Mesendoderm (in vitro differentiated cells): Measurements from ENCODE around the gene DNAH5.

Experiments used
- DNase-seq: peaks from one replicate; pipeline ENCODE4 v3.0.0; 2013
- H2AK5ac ChIP-seq: 2 replicates; pipeline ENCODE4 v1.6.1; 2013; ENCODE audit warnings: low read length, inconsistent platforms
- H2BK120ac ChIP-seq: 2 replicates; pipeline ENCODE4 v1.6.1; 2013; ENCODE audit warnings: low read depth, mild to moderate bottlenecking, low read length, moderate library complexity, mixed read lengths
- H2BK15ac ChIP-seq: replicated peaks from 2 replicates; pipeline ENCODE4 v1.6.1; 2013; ENCODE audit warnings: low read depth, mild to moderate bottlenecking, moderate library complexity
- H2BK5ac ChIP-seq: 2 replicates; pipeline ENCODE4 v1.6.1; 2013; ENCODE audit warnings: low read length, inconsistent platforms
- H3K18ac ChIP-seq: 2 replicates; pipeline ENCODE4 v1.6.1; 2013; ENCODE audit warnings: mild to moderate bottlenecking, low read length, mixed read lengths
- H3K23ac ChIP-seq: one replicate; pipeline ENCODE4 v1.6.1; 2013; ENCODE audit warnings: low read length
- H3K27ac ChIP-seq: 2 replicates; pipeline ENCODE4 v1.5.1; 2013; ENCODE audit warnings: low read depth, mild to moderate bottlenecking, inconsistent platforms, low read length, moderate library complexity
- H3K27me3 ChIP-seq: 2 replicates; pipeline ENCODE4 v1.6.1; 2013; ENCODE audit warnings: low read length, control low read depth, mild to moderate bottlenecking, inconsistent platforms; ENCODE audit not compliant: insufficient read depth, poor library complexity
- H3K36me3 ChIP-seq: 2 replicates; pipeline ENCODE4 v1.6.1; 2013; ENCODE audit warnings: low read length, inconsistent platforms; ENCODE audit not compliant: control insufficient read depth, insufficient read depth
- H3K4ac ChIP-seq: one replicate; pipeline ENCODE4 v1.6.1; 2013; ENCODE audit warnings: low read depth, mild to moderate bottlenecking, low read length, moderate library complexity
- H3K4me1 ChIP-seq: 2 replicates; pipeline ENCODE4 v1.6.1; 2013; ENCODE audit warnings: low read depth, low read length, inconsistent platforms; ENCODE audit not compliant: control insufficient read depth
- H3K4me2 ChIP-seq: 2 replicates; pipeline ENCODE4 v1.6.1; 2013; ENCODE audit warnings: low read length
- H3K4me3 ChIP-seq: 2 replicates; pipeline ENCODE4 v1.5.1; 2013; ENCODE audit warnings: mild to moderate bottlenecking, low read length
- H3K56ac ChIP-seq: one replicate; pipeline ENCODE4 v1.6.1; 2013; ENCODE audit warnings: low read length
- H3K79me1 ChIP-seq: 2 replicates; pipeline ENCODE4 v1.6.1; 2013; ENCODE audit warnings: low read length, inconsistent platforms
- H3K79me2 ChIP-seq: 2 replicates; pipeline ENCODE4 v1.6.1; 2013; ENCODE audit warnings: mild to moderate bottlenecking, low read length; ENCODE audit not compliant: control insufficient read depth, insufficient read depth
- H3K9ac ChIP-seq: 2 replicates; pipeline ENCODE4 v1.6.1; 2013; ENCODE audit warnings: low read length, inconsistent platforms
- H4K5ac ChIP-seq: one replicate; pipeline ENCODE4 v1.6.1; 2013; ENCODE audit warnings: low read length
- H4K8ac ChIP-seq: one replicate; pipeline ENCODE4 v1.6.1; 2013; ENCODE audit warnings: low read depth, mild to moderate bottlenecking, control low read depth, low read length, moderate library complexity
- whole genome bisulfite sequencing: extraction: QIAGEN DNeasy Blood & Tissue Kit; methylation state at CpG from one replicate; pipeline ENCODE4 v1.1.7; 2013; ENCODE audit warnings: low lambda C conversion rate, missing lambda C conversion rate; ENCODE audit not compliant: insufficient coverage; ENCODE audit errors: extremely low coverage; 5-methylcytosine and 5-hydroxymethylcytosine counted together

DNAH5 gene

DNA sequence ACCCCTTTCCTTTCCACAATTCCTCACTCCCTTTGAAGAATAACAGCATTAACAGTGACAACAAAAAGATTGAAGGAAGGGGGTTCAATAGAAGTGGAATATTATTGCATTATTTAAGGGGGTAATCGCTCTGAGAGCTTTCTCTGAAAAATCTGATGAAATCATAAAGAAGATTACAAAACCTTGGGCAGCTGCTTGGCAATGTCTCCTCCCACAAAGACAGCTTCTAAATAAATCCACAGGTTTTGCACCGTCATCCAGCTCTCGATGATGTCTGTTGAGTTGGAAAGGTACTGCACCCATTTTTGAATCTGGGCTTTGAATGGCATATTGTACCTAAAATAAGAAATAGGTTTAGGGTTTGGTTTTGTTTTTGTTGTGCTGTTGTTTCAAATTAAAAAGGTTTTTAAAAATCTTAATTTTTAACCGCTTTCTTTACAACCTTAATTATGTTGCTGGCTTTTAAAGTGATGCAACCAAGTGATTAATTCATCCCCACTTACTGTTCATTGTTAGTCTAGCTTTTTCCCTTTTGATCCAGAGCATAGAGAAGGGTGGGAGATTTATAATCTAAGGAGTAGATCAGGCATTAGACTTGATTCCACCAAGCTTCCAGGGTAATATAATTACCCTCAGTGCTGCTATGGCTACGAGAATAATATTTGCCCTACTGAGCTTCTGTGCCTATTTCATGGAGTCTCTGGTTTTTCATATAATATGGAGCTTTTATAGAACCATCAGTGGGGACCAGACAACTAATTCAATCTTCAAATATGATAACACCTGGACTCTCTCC, 85.0 kb downstream of the DNAH5 start:
- Histone ChIP-seq H3K27ac (no peak overlapping the region), H3K27me3 (no peaks in the 10 kb centered on the region), H4K5ac (no peak overlapping the region), H3K79me1 (no peaks in the 10 kb centered on the region), H3K9ac (no peak overlapping the region), H2BK5ac (no peak overlapping the region), H3K4me2 (no peak overlapping the region), H3K4me3 (no peak overlapping the region), H4K8ac (no peak overlapping the region), H3K4me1 (no peaks in the 10 kb centered on the region), H2AK5ac (no peak overlapping the region), H3K36me3 (no peaks in the 10 kb centered on the region), H3K4ac (no peak overlapping the region), H3K23ac (no peak overlapping the region), H3K18ac (no peak overlapping the region), H3K79me2 (no peaks in the 10 kb centered on the region), H3K56ac (no peak overlapping the region), H2BK120ac (no peak overlapping the region), H2BK15ac (no peak overlapping the region)
- WGBS: no CpG with 5 or more reads among the region's 5 CpGs
- DNase-seq: peak; percentile 22

- peak; percentile 38 for DNase-seq
- no peak overlapping the region for H3K56ac ChIP-seq
- no CpG with 5 or more reads among the region's 6 CpGs for WGBS
- H3K4me1 ChIP-seq: no peaks in the 10 kb centered on the region
- no peak overlapping the region for H2BK15ac ChIP-seq
- H3K18ac ChIP-seq: no peak overlapping the region
- H3K4me3 ChIP-seq: no peak overlapping the region
- H3K4me2 ChIP-seq: no peak overlapping the region
- H3K9ac ChIP-seq: no peak overlapping the region
- no peak overlapping the region for H3K27ac ChIP-seq
- no peak overlapping the region for H2BK120ac ChIP-seq
- no peak overlapping the region for H2AK5ac ChIP-seq
- H2BK5ac ChIP-seq: no peak overlapping the region
- H3K36me3 ChIP-seq: no peaks in the 10 kb centered on the region
- no peak overlapping the region for H3K4ac ChIP-seq
- H4K8ac ChIP-seq: no peak overlapping the region
- H4K5ac ChIP-seq: no peak overlapping the region
- H3K23ac ChIP-seq: no peak overlapping the region
- H3K79me1 ChIP-seq: no peaks in the 10 kb centered on the region
- H3K27me3 ChIP-seq: no peaks in the 10 kb centered on the region
- no peaks in the 10 kb centered on the region for H3K79me2 ChIP-seq
Measured at GRCh38 chr5:13843175-13843846, 101.2 kb downstream of the DNAH5 start.

GRCh38 chr5:13833440-13833839, 111.0 kb downstream of the DNAH5 start:
- Histone ChIP-seq H3K27me3 (no peaks in the 10 kb centered on the region), H3K79me2 (no peaks in the 10 kb centered on the region), H4K5ac (no peak overlapping the region), H3K9ac (no peak overlapping the region), H3K18ac (no peak overlapping the region), H3K4me2 (no peak overlapping the region), H3K79me1 (no peaks in the 10 kb centered on the region), H3K36me3 (no peaks in the 10 kb centered on the region), H3K56ac (no peak overlapping the region), H2BK15ac (no peak overlapping the region), H4K8ac (no peak overlapping the region), H3K23ac (no peak overlapping the region), H2BK5ac (no peak overlapping the region), H3K4ac (no peak overlapping the region), H2AK5ac (no peak overlapping the region), H3K4me3 (no peak overlapping the region), H3K27ac (no peak overlapping the region), H3K4me1 (no peaks in the 10 kb centered on the region), H2BK120ac (no peak overlapping the region)
- WGBS: no CpG with 5 or more reads among the region's 3 CpGs
- peak; percentile 21 for DNase-seq

GRCh38 chr5:13831351-13831750, 113.1 kb downstream of the DNAH5 start:
- Histone ChIP-seq H3K27ac (no peak overlapping the region), H3K56ac (no peak overlapping the region), H3K36me3 (no peaks in the 10 kb centered on the region), H3K79me1 (no peaks in the 10 kb centered on the region), H3K27me3 (no peaks in the 10 kb centered on the region), H4K8ac (no peak overlapping the region), H2AK5ac (no peak overlapping the region), H3K4me1 (no peaks in the 10 kb centered on the region), H3K23ac (no peak overlapping the region), H2BK120ac (no peak overlapping the region), H2BK5ac (no peak overlapping the region), H3K18ac (no peak overlapping the region), H3K4me3 (no peak overlapping the region), H3K4me2 (no peak overlapping the region), H3K4ac (no peak overlapping the region), H3K79me2 (no peaks in the 10 kb centered on the region), H2BK15ac (no peak overlapping the region), H3K9ac (no peak overlapping the region), H4K5ac (no peak overlapping the region)
- DNase-seq: peak; percentile 19
- no CpG with 5 or more reads among the region's 3 CpGs for WGBS

GRCh38 chr5:13830536-13830935, 114.0 kb downstream of the DNAH5 start:
- Histone ChIP-seq H2BK120ac (no peak overlapping the region), H2BK15ac (no peak overlapping the region), H3K27me3 (no peaks in the 10 kb centered on the region), H3K4me3 (no peak overlapping the region), H3K79me2 (no peaks in the 10 kb centered on the region), H4K8ac (no peak overlapping the region), H3K4me2 (no peak overlapping the region), H3K56ac (no peak overlapping the region), H2BK5ac (no peak overlapping the region), H3K9ac (no peak overlapping the region), H3K18ac (no peak overlapping the region), H3K36me3 (no peaks in the 10 kb centered on the region), H3K79me1 (no peaks in the 10 kb centered on the region), H4K5ac (no peak overlapping the region), H3K4ac (no peak overlapping the region), H3K4me1 (no peaks in the 10 kb centered on the region), H3K23ac (no peak overlapping the region), H2AK5ac (no peak overlapping the region), H3K27ac (no peak overlapping the region)
- WGBS: no CpG with 5 or more reads among the region's 9 CpGs
- DNase-seq: peak; percentile 10
